ENCODE results near the gene ALK.

DNA sequence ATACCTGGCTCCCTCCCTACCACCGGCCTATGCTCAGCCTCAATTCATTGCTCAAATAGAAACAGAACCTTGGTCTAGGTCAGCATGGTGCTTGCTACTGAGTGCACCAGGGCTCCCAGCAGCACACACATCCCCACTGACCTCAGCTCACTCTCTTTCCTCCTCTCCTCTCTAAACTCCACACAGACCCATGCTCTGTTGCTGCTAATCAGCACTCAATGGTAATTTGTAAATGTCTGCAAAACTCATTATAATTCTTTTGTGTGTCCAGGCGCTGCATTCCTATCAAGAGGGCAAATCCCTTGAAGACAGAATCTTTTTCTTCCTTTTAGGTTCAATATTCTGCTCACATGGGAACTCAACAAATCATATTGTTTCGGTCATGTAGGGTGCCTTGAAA lies 424.0 kb downstream of the ALK start:
- no peak for TF ChIP-seq POLR2AphosphoS5 (IDR thresholded peaks at IDR 0.05; ENCODE audit: low read length)
- no peak for TF ChIP-seq EP300 (IDR thresholded peaks at IDR 0.05; ENCODE audit: borderline replicate concordance in 1 of 2, control insufficient read depth in 1 of 2, low read depth in 2 of 2, low read length in 2 of 2)
- no peak for TF ChIP-seq CHD2 (IDR thresholded peaks at IDR 0.05; ENCODE audit: borderline replicate concordance, low read depth, low read length)
- no peak for TF ChIP-seq CTCF (IDR thresholded peaks at IDR 0.05 in 2 of 3, conservative IDR thresholded peaks at IDR 0.05 in 1 of 3; ENCODE audit: control insufficient read depth in 2 of 3, extremely low read depth in 1 of 3, insufficient read depth in 1 of 3, low read depth in 3 of 3, low read length in 3 of 3)
- no peak for TF ChIP-seq REST (IDR thresholded peaks at IDR 0.05; ENCODE audit: low read depth, low read length)
- TF ChIP-seq MLLT1 (IDR thresholded peaks at IDR 0.05): no peak
- no peak for TF ChIP-seq POLR2AphosphoS2 (IDR thresholded peaks at IDR 0.05; ENCODE audit: low read depth, low read length)
- TF ChIP-seq NR2C2 (IDR thresholded peaks at IDR 0.05; ENCODE audit: borderline replicate concordance, control insufficient read depth, insufficient read length, low read depth): no peak
- no peak for TF ChIP-seq POLR2A (IDR thresholded peaks at IDR 0.05; ENCODE audit: low read depth, low read length)
- no peak for TF ChIP-seq SUZ12 (IDR thresholded peaks at IDR 0.05; ENCODE audit: unreplicated experiment)

Measured in GM12878 (cell line).